Lower lobe of right lung (tissue), 2 donors: ENCODE measurements around the gene CAPZA2. TPM values are rescaled to one million over a fixed set of nuclear protein-coding genes. Genes with fewer than 3 reads are reported as not detected.

ENCODE experiments used
- ATAC-seq, 2 donors: fragments of 200-7000 bp; cut with Tn5 transposase; one replicate each; pipeline ENCODE4 v1.9.1; 2020 to 2022; ENCODE audit warnings: mild to moderate bottlenecking in 2 of 2, moderate library complexity in 2 of 2
- DNase-seq: peaks from one replicate; pipeline ENCODE4 v3.0.0-alpha.2; 2020
- H3K27ac ChIP-seq: fragments of 200-600 bp; one replicate; pipeline ENCODE4 v1.8.0; 2022
- H3K27me3 ChIP-seq: fragments of 200-600 bp; one replicate; pipeline ENCODE4 v1.8.0; 2022; ENCODE audit warnings: low read depth
- H3K36me3 ChIP-seq: fragments of 200-600 bp; one replicate; pipeline ENCODE4 v1.8.0; 2022; ENCODE audit warnings: mild to moderate bottlenecking
- H3K4me1 ChIP-seq: fragments of 200-600 bp; one replicate; pipeline ENCODE4 v1.8.0; 2022
- H3K4me3 ChIP-seq: fragments of 200-600 bp; one replicate; pipeline ENCODE4 v1.8.0; 2022; ENCODE audit warnings: mild to moderate bottlenecking
- H3K9me3 ChIP-seq: fragments of 200-600 bp; one replicate; pipeline ENCODE4 v1.8.0; 2022
- CTCF ChIP-seq: fragments of 200-600 bp; IDR thresholded peaks from one replicate; pipeline ENCODE4 v1.8.0; 2022; ENCODE audit warnings: antibody characterized with exemption, mild to moderate bottlenecking
- intact Hi-C: fragments of 100-400 bp; cut with DNase I; formaldehyde crosslinking; loops from one replicate; pipeline ENCODE4 v1.11.0; 2022
- total RNA-seq: library from RNA; stranded (reverse); fragmentation: NEBNext Ultra II Directional; extraction: Animal tissue kit (Norgen Biotek cat#: 25700); gene quantifications from one replicate; pipeline ENCODE4 v1.2.1, GENCODE V29; 2021
- donor health status: DM: no; HTN: yes; CAD: no; lungs with severe emphysema.

The CAPZA2 gene
- total RNA-seq, 1 donor from 2014 or later: 261 TPM

DNA sequence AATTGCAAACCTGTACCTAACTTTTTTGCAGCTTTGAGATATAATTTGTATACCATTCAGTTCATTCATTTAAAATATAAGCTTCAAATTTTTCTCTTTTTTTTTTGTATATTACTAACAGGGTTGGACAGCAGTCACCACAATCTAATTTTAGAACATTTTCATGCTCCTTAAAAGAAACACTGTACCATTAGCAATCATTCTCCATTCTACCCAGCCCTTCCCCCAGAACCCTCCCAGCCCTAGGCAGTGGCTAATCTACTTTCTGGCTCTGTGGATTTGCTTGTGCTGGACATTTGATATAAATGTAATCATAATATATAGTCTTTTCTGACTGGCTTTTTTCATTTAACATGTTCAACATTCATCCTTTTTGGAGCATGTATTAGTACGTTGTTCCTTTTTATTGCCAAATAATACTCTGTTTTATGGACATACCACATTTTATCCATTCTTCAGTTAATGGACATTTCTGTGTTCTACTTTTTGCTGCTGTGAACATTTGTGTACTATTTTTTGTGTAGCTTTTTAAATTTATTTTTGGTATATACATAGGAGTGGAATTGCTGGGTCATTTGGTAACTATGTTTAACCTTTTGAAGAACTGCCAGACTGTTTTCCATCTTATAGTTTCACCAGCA is 50.0 kb downstream of the CAPZA2 start:
- ATAC-seq (no peak), DNase-seq (no peak)
- no peak overlapping the region for H3K27ac ChIP-seq
- no peaks in the 10 kb centered on the region for H3K4me1 ChIP-seq
- no peaks in the 10 kb centered on the region for H3K27me3 ChIP-seq
- H3K36me3 ChIP-seq: peaks cover 83% of the 10 kb centered on the region
- TF ChIP-seq CTCF: no peak
- intact Hi-C loops: no loop called here
- H3K4me3 ChIP-seq: no peak overlapping the region
- no peaks in the 10 kb centered on the region for H3K9me3 ChIP-seq

DNA sequence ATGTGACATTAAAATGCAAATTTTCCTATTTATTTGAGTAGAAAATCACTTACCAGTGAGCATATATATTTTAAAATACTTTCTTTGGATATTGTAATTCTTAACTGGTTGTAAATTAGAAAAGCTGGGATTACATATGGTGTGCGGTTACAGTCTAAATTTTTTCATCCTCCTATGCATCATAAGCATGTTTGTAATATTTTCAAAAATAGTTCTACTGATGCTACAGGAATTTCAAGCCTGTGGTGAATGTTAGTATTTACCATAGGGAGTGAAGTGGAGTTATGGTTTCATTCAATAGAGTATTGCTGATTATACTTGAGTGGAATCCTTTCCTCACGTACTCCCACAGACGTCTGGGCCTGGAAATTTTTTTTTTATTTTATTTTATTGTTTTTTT is 56.3 kb downstream of the CAPZA2 start:
- H3K4me1 ChIP-seq: no peaks in the 10 kb centered on the region
- no peak for ATAC-seq
- TF ChIP-seq CTCF: no peak

DNA sequence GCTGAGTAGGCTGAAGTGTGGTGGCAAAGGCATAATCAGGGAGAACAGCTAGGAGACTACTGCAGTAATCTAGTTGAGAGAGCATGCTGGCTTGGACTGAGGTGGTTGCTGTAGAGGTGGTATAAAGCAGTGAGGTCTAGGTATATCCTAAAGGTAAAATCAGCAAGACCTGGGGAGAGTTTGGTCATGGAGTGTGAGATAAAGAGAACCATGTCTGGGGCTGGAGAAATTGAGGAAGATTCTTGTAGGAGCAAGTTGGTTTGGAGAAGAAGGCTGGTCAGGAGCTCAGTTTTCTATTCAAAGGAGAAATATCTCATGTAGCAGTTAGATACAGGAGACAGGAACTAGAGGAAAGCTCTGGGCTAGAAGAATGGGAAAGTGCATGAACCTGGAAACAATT is 58.0 kb downstream of the CAPZA2 start:
- TF ChIP-seq CTCF: no peak
- no peak for ATAC-seq

More for the DNA sequence above, 56.3 kb downstream of the CAPZA2 start:
- H3K9me3 ChIP-seq: no peaks in the 10 kb centered on the region
- DNase-seq: no peak
- H3K27me3 ChIP-seq: no peaks in the 10 kb centered on the region
- H3K4me3 ChIP-seq: no peak overlapping the region
- intact Hi-C loops: no loop called here
- no peak overlapping the region for H3K27ac ChIP-seq
- H3K36me3 ChIP-seq: peaks cover 53% of the 10 kb centered on the region

DNA sequence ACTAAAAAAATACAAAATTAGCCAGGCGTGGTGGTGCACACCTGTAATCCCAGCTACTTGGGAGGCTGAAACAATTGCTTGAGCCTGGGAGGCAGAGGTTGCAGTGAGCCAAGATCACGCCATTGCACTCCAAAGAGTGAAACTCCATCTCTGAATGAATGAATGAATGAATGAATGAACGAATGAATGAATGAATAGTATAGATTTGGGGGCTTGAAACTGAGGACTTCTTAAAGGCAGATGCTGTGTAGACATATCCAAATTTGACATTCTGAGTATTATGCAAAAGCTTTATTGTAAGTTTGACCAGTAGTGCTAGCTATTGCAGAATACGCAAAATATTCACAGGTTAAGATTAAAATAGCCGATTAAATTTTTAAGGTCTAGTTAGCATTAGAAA is 60.2 kb downstream of the CAPZA2 start:
- Histone ChIP-seq H3K36me3 (peaks cover 22% of the 10 kb centered on the region), H3K9me3 (no peaks in the 10 kb centered on the region), H3K27me3 (no peaks in the 10 kb centered on the region), H3K4me3 (no peak overlapping the region), H3K27ac (no peak overlapping the region), H3K4me1 (no peaks in the 10 kb centered on the region)
- TF ChIP-seq CTCF: no peak
- no peak for ATAC-seq
- DNase-seq: no peak
- intact Hi-C loops: no loop called here

More for the DNA sequence above, 58.0 kb downstream of the CAPZA2 start:
- intact Hi-C loops: no loop called here
- no peaks in the 10 kb centered on the region for H3K27me3 ChIP-seq
- no peak overlapping the region for H3K4me3 ChIP-seq
- peaks cover 42% of the 10 kb centered on the region for H3K36me3 ChIP-seq
- no peaks in the 10 kb centered on the region for H3K4me1 ChIP-seq
- H3K27ac ChIP-seq: no peak overlapping the region
- no peaks in the 10 kb centered on the region for H3K9me3 ChIP-seq
- no peak for DNase-seq

DNA sequence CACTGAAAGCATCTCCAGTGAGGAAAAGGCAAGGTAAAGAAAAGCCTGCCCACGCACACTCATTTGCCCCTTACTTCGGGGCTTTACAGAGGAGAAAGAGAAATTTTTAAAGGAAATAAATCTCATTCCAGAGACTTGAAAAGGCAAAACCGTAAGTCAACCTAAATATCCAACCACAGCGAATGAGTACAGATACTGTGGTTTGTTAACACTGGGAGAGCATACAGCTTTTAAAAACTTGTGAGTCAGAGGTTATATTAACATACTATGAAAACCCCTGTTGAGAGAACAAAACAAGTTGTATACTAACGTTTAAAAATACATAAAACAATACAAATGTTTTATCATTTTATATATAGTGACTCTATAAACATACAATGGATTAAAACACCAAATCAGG is 62.4 kb downstream of the CAPZA2 start:
- Histone ChIP-seq H3K9me3 (no peaks in the 10 kb centered on the region), H3K27me3 (no peaks in the 10 kb centered on the region), H3K36me3 (peaks cover 2% of the 10 kb centered on the region), H3K4me1 (no peaks in the 10 kb centered on the region), H3K4me3 (no peak overlapping the region), H3K27ac (no peak overlapping the region)
- intact Hi-C loops: no loop called here
- ATAC-seq (no peak), DNase-seq (no peak)
- TF ChIP-seq CTCF: no peak
